Measurements from ENCODE around the gene TPM4.
"Not testable (repeated sequence)": the region's sequence is repeated elsewhere in the genome, so short reads cannot be mapped to it uniquely, and the experiment has no call there.

The TPM4 gene

DNA sequence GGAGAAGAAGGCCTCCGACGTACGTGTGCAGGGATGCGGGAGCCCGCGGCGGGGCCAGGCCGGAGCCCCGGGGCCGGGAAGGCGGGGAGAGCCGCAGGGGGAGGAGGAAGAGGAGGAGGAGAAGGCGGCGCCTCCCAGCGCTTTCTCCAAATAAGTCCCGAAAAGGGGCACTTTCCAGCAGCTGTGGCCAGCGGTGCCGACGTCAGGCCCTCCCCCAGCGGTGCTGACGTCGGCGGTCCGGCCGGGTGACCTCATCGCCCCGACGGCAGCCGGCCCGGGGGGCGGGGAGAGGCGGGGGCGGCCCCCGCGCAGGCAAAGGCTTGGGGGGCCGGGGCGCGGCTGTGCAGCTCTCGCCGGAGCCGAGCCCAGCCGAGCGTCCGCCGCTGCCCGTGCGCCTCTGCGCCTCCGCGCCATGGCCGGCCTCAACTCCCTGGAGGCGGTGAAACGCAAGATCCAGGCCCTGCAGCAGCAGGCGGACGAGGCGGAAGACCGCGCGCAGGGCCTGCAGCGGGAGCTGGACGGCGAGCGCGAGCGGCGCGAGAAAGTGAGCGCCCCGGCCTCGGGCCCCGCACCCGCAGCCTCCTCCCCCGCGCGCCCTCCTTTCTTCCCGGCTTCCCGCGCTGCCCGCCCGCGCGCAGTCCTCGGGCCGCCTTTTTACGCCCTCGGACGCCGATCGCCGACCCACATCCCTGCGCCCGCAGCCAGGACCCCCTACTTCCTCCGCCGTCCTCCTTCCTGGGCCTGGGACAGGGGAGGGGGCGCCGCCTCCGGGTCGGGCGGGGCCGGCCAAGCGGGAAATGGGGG is at the start of gene TPM4:
TSS of gene TPM4 (plus strand) at position 342 of the 804 bp plus-strand sequence. CDS start at position 413, 71 bp downstream.
- DNase-seq: peak; percentile 57

DNA sequence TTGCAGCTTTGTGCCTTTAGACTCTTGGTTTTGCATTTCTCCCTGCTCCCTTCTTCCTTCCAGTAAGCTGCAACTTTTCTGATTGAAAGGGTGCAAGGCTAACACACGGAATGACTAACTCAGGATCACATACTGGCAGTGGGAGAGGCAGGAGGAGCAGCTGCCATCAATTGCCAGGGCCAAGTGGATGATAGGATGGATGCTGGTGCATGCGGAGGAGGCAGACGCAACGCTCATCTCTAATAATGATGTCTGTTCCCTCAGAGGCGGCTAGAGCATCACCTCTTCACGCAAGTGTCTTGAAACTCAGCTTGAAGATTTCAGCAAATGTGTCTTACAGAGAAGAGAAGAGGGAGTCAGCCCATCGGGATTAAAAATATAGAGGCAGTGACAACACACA is 49.5 kb upstream of the TPM4 start:
- no peak for DNase-seq

- DNase-seq: no peak
These were observed 48.8 kb upstream of the TPM4 start for GRCh38 chr19:16027528-16027927.

DNA sequence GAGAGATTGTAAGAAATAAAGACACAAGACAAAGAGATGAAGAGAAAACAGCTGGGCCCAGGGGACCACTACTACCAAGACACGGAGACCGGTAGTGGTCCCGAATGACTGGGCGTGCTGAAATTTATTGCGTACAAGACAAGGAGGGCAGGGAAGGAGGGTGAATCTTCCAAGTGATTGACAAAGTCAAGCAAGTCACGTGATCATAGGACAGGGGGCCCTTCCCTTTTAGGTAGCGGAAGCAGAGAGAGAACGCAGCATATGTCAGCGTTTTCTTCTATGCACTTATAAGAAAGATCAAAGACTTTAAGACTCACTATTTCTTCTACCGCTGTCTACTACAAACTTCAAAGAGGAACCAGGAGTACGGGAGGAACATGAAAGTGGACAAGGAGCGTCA is 46.1 kb upstream of the TPM4 start:
- not testable (repeated sequence) for DNase-seq

GRCh38 chr19:16030964-16031871 is 45.1 kb upstream of the TPM4 start:
- DNase-seq: no peak

DNA sequence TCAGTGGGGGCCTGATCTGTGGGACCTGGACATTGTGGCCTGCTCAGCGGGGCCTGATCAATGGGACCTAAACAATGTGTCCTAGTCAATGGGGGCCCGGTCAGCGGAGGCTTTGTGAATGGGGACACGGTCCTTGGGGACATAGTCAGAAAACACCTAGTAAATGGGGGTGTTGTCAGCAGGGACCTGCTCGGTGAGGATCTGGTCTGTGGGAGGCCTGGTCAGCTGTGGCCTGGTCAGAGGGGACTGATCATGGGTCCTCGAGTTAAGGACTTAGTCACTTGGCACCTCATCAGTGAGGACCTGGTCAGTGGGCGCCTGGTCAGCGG is 44.5 kb upstream of the TPM4 start:
- no peak for DNase-seq

- no peak for DNase-seq
These were observed 43.7 kb upstream of the TPM4 start for GRCh38 chr19:16032509-16033135.

- DNase-seq: no peak
These were observed 43.2 kb upstream of the TPM4 start for GRCh38 chr19:16033136-16033530.

DNA sequence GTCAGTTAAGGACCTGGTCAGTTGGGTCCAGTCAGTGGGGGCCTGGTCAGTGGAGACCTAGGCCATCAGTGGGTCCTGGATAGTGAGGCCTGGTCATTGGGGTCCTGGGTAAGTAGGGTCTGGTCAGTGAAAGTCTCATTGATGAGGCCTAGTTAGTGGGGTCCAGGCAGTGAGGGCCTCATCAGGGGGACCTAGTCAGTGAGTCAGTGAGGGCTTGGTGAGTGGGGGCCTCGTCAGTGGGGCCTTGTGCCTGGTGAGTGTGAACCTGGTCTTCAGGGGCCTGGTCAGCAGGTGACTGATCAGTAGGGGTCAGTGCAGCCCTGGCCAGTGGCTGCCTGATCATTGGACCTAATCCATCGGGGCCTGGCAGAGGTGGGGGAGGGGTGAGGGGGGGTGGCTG is 42.6 kb upstream of the TPM4 start:
- DNase-seq: no peak

GRCh38 chr19:16034180-16034579 is 42.1 kb upstream of the TPM4 start:
- no peak for DNase-seq

GRCh38 chr19:16034958-16035560 is 41.2 kb upstream of the TPM4 start:
- DNase-seq: no peak

DNA sequence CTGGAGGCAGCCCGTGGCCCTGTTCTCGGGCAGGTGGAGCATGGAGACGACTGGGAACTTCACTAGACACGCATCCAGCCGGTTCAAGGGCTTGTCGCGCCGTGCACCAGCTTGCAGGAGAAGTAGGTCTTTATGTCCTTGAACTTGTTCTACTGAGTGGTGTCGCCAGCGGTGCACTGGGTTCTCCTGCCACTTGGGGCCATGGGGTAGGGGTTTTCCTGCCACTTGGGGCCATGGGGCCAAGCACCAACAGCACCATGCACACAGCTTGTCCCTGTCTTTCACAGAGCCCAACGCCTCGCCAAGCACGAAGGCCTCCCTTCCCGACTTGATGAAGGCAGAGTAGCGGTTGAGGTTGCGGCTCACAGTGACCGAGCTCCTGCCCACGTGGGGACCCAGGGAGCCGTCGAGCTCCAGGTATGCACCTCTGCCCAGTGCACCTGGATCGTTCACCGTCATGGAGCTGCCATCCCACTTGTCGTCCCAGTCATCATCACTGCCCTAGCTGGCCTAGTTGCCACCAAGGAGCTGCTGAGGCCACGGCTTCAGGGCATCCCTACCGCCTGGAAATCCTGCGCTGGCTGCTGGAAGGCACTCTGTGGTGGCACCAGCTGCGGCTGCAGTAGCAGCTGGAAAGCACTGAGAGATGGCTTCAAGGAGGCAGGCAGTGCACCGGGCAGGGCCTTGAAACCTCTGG is 40.5 kb upstream of the TPM4 start:
- DNase-seq: no peak

DNA sequence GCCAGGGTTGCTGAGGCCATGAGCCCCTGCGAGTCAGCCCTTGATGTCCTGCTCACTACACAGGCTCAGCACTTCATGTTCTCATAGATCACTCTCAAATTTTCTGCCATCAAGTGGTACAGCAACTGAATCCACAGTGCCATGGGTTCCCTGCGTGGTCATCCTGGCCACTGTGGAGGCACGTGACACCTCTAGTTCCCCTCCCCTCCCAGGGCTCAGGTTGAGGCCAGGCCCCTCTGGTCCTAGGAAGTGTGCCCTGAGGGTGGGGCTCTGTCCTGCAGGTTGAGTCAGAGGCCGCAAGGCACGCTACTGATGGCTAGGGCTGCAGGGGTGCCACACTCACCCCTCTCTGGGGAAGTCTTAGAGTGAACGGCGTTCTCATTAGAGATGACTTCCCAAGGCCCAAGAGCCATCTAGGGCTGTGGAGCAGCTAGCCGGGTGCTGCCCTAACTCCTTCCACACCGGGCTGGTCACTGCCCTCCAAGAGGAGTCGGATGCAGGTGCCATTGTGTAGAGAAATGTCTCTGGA is 39.8 kb upstream of the TPM4 start:
- DNase-seq: no peak

GRCh38 chr19:16036941-16037340 is 39.4 kb upstream of the TPM4 start:
- DNase-seq: no peak

DNA sequence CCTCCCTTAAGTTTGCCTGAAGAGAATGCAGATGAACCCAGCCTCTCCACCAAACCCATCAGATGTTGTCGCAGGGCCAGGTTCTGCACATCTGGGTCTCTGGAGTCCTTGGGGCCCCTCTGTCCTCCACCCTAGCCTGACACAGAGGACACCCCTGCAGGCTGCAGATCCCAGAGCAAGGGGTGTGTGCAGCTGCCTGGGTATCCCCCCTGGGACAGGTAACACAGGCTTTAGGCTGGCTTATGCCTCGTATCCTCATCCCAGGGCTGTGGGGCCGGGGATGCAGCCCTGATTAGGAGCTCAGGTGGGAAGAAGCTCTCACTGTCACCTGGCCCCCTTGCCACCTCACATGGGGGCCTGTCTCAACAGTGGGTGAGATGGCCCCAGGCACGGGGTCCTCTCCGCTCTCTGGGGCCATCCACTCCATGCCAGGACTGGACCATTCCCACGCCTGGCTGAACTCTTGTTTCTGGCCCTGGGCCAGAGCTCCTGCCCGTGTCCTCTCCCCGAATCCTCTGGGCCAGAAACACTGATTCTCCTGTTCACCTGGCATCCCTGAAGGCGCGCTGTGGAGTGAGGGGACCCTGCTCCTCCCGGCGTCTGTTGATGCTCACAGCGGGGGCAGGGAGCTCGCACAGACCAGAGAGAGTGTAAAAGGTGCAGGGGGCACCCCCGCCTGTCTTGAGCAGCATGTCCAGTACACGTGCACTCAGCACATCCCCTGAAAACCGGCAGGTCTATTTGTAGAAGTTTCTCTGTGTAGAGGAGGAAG is 38.7 kb upstream of the TPM4 start:
- DNase-seq: no peak

DNA sequence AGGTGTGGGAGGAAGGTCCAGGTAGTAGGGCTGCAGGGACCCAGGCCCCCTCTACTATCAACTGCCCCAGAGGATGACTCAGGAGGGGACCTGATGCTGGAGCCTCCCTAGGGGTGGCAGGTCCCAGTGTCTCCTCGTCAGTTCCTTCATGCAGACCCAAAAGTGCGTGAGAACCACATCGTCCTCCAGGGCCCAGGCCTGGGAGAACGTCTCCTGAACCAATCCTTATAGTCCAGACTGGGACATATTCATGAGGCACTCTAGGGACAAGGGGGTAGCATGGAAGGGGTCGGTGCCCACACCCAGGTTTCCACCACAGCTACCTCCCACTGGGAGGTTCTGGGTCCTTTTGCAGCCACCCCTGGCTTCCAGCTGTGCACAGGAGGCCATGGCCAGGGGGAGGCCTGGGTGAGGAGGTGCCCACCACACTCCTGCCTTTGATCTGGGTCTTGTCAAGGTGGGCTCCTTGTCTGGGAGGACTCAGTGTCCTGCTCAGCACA is 38.0 kb upstream of the TPM4 start:
- DNase-seq: no peak

- no peak for DNase-seq
These were observed 37.2 kb upstream of the TPM4 start for GRCh38 chr19:16039081-16039480.

DNA sequence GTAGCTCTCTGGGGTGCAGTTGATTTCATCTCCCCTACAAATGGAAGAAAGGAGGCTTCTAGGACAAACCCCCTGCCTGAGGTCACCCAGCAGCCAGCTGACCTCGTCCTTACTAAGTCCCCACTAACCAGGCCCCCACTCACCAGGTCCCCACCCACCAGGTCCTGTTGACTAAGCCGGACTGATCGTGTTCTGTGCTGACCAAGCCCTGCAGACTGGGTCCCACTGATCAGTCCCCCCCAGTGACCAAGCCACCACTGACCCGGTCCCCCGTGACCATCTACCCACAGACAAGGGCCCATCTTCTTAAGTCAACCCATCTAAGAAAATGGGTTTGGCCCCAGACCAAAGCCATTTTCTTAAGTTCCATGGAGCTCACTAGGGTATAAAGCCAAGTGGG is 36.8 kb upstream of the TPM4 start:
- DNase-seq: no peak

DNA sequence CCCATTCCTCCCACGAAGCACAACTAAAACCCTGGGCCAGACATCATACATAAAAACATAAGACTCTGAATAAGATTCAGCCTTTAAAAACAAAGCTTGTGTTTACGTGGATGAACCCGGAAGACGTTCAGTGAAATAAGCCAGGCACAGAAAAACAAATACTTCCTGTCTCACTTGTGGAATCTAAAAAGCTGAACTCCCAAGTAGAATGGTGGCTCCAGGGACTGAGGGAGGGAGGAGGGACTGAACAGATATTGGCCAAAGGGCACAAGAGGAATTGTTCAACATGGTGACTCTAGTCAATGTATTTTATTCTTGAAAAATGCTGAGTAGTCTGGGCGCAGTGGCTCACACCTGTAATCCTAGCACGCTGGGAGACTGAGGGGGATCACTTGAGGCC is 35.7 kb upstream of the TPM4 start:
- no peak for DNase-seq

DNA sequence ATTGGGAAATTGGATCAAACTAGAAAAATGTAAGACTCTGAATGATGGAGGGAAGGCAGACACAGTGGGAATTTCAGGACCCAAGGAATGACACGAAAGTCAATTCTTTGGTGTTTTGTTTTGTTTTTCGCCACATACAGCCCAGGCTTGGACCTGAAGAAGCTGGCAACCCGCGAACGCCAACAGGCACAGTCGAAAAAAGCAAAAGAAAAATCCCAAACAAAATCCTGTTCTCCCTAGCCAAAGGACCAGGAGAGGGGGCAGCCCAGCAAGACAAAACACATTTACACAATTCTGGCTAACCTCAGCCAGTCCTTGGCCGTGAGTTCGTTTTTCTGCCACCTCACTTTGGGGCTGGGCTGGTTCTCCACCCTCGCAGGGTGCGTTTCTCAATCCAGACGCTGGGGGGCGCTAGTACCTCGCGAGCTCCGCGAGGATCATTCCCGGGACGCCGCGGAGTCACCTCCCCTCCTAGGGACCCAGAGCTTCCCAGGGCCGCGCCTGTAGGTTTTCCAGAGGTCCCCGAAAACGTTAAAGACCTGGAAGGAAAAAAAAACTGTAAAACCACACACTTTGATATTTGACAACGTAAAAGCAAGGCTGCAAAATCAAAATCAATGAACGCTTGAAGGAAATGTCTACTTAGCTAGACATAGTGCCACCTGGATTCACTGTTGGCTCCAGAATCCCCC is 34.9 kb upstream of the TPM4 start:
- DNase-seq: peak; percentile 69

DNA sequence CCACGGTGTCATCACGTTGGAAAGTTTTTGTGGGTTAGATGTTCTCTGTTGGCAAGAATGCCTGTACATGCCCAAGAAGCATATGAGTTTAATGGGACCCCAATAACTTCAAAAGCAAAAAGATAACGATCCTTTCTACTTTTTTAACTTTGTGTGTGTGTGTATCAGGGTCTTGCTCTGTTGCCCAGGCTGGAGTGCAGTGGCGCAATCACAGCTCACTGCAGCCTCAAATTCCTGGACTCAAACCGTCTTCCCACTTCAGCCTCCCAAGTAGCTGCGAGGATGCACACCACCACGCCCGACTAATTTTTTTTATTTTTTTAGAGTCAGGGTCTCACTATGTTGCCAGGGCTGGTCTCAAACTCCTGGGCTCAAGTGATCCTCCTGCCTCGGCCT is 34.3 kb upstream of the TPM4 start:
- DNase-seq: no peak

Data from NCI-H774 (cell line).